Measurements from ENCODE around the gene RGS8.

The RGS8 gene

DNA sequence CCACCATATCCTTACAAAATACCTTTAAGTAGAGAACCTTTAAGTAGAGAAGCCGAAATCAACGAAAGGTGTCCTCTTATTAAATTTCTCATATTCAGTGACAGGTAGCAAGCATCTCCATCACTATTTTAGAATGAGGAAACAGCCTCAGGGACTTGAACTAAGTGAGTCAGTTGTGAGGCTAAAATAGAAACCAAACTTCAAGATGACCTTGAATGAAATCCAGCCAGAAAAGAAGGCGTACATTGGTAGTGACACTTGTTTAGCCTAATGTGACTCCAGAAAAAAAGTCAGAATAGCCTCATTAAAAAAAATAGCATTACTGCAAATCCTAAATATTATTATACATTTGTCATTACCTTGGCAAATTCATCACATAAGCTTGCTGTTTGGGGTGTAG lies 20.1 kb downstream of the RGS8 start:
- TF ChIP-seq CTCF (IDR thresholded peaks at IDR 0.05) (no peak), ZFX (IDR thresholded peaks at IDR 0.05; ENCODE audit: borderline replicate concordance) (no peak)

DNA sequence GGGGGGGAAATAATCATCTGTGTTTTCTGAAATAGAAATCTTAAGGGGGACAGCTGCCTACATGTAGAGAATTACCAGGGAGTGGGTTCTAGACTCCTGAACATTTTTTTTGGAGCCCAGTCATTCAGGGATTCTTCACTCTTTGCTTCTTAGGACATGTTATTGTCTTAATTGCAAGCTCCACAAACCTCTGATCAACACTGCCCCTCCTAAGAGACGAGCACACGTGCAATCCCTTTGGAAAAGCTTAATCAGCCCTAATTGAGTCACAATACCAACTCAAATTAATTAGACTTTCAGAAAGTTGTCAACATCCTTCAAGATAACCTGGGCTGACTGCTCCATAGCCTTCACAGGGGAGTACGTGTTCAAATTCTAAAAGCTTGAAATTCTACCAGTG lies 21.4 kb downstream of the RGS8 start:
- H3K27ac ChIP-seq, result no peak overlapping the region
- TF ChIP-seq ZFX (IDR thresholded peaks at IDR 0.05; ENCODE audit: borderline replicate concordance) (no peak), CTCF (IDR thresholded peaks at IDR 0.05) (no peak)

More for the DNA sequence above, 20.1 kb downstream of the RGS8 start:
- H3K27ac ChIP-seq, result no peak overlapping the region

- H3K27ac ChIP-seq, result no peak overlapping the region
- TF ChIP-seq CTCF (IDR thresholded peaks at IDR 0.05) (no peak), ZFX (IDR thresholded peaks at IDR 0.05; ENCODE audit: borderline replicate concordance) (no peak)
Observed at GRCh38 chr1:182662121-182662890, 22.1 kb downstream of the RGS8 start.

DNA sequence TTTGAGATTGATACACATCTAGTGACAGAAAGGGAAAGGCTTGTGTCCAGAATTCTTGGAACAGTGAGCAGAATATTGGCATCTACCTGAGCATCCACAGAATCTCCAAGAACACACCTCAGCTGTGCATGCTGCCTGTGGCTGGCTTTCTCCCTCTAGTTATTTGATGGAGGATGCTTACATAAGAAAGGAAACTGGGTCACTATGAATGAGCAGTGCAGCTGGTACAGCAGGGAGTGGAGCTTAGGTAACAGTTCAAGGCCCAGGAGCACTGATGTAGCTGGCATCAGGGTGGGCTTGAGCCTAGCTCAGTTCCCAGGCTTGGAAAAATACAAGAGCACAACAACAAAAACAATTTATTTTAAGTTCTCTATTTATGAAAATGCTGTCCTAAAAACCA lies 26.3 kb downstream of the RGS8 start:
- TF ChIP-seq ZFX (IDR thresholded peaks at IDR 0.05; ENCODE audit: borderline replicate concordance), result no peak
- TF ChIP-seq CTCF (IDR thresholded peaks at IDR 0.05), result no peak
- no peak overlapping the region for H3K27ac ChIP-seq

GRCh38 chr1:182656842-182657397 lies 27.5 kb downstream of the RGS8 start:
- no peak overlapping the region for H3K27ac ChIP-seq
- TF ChIP-seq ZFX (IDR thresholded peaks at IDR 0.05; ENCODE audit: borderline replicate concordance) (no peak), CTCF (IDR thresholded peaks at IDR 0.05) (no peak)

DNA sequence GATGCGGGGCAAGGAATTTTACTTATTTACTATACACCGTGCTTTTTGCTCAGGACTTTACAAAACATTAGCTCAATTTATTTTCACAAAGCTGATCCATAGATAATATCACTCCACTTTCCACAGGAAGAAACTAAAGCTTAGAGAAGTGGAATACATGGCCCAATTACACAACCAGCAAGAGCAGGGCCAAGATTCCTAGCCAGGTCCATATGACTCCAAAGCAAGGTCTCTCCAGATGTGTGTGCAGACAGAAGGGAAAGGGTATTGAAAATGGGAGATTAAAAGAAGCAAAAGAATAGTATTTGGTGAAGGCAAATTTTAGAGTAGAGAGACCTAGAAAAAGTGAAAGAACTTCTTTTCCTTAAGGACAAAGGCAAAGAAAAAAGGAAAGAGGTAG lies 30.4 kb downstream of the RGS8 start:
- TF ChIP-seq ZFX (IDR thresholded peaks at IDR 0.05; ENCODE audit: borderline replicate concordance) (no peak), CTCF (IDR thresholded peaks at IDR 0.05) (no peak)
- H3K27ac ChIP-seq, result no peak overlapping the region

- no peak overlapping the region for H3K27ac ChIP-seq
- TF ChIP-seq CTCF (IDR thresholded peaks at IDR 0.05), result no peak
- TF ChIP-seq ZFX (IDR thresholded peaks at IDR 0.05; ENCODE audit: borderline replicate concordance), result no peak
Observed at GRCh38 chr1:182652933-182653332, 31.5 kb downstream of the RGS8 start.

Data from 22Rv1 (cell line).